Lower lobe of right lung (tissue), 2 donors: ENCODE data around the gene SPAG16. TPM values are rescaled to one million over a fixed set of nuclear protein-coding genes. Genes with fewer than 3 reads are reported as not detected.

ENCODE experiments used
- ATAC-seq, 2 donors: fragments of 200-7000 bp; cut with Tn5 transposase; one replicate each; pipeline ENCODE4 v1.9.1; 2020 to 2022; ENCODE audit warnings: mild to moderate bottlenecking in 2 of 2, moderate library complexity in 2 of 2
- DNase-seq: peaks from one replicate; pipeline ENCODE4 v3.0.0-alpha.2; 2020
- H3K27ac ChIP-seq: fragments of 200-600 bp; one replicate; pipeline ENCODE4 v1.8.0; 2022
- H3K27me3 ChIP-seq: fragments of 200-600 bp; one replicate; pipeline ENCODE4 v1.8.0; 2022; ENCODE audit warnings: low read depth
- H3K36me3 ChIP-seq: fragments of 200-600 bp; one replicate; pipeline ENCODE4 v1.8.0; 2022; ENCODE audit warnings: mild to moderate bottlenecking
- H3K4me1 ChIP-seq: fragments of 200-600 bp; one replicate; pipeline ENCODE4 v1.8.0; 2022
- H3K4me3 ChIP-seq: fragments of 200-600 bp; one replicate; pipeline ENCODE4 v1.8.0; 2022; ENCODE audit warnings: mild to moderate bottlenecking
- H3K9me3 ChIP-seq: fragments of 200-600 bp; one replicate; pipeline ENCODE4 v1.8.0; 2022
- intact Hi-C: fragments of 100-400 bp; cut with DNase I; formaldehyde crosslinking; loops from one replicate; pipeline ENCODE4 v1.11.0; 2022
- total RNA-seq: library from RNA; stranded (reverse); fragmentation: NEBNext Ultra II Directional; extraction: Animal tissue kit (Norgen Biotek cat#: 25700); gene quantifications from one replicate; pipeline ENCODE4 v1.2.1, GENCODE V29; 2021
- TF ChIP-seq, protein P1 (sequence below): fragments of 200-600 bp; IDR thresholded peaks from one replicate; pipeline ENCODE4 v1.8.0; 2022; ENCODE audit warnings: antibody characterized with exemption, mild to moderate bottlenecking
- donor health status: DM: no; HTN: yes; CAD: no; lungs with severe emphysema.

SPAG16 gene
- total RNA-seq, 1 donor from 2014 or later, result 16.7 TPM

DNA sequence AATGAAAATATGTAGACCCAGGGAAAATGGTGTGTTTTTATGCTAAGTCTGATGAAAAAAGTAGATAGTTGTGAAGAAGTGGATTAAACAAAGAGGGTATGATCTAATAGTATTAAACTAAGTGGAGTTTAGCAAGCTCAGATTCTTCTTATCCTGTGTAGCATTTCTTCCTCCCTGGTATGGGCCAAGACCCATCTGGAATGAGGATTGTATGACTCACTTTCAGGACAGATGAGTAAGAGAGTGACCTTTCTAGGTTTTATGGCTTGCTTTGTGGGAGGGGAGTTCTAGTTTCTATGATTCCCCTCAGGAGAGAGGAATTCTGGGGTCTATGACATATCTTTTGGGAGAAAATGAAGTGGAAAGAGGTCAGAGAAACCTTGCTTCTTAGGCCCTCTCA is 550.1 kb downstream of the SPAG16 start:
- TF ChIP-seq, protein P1, sequence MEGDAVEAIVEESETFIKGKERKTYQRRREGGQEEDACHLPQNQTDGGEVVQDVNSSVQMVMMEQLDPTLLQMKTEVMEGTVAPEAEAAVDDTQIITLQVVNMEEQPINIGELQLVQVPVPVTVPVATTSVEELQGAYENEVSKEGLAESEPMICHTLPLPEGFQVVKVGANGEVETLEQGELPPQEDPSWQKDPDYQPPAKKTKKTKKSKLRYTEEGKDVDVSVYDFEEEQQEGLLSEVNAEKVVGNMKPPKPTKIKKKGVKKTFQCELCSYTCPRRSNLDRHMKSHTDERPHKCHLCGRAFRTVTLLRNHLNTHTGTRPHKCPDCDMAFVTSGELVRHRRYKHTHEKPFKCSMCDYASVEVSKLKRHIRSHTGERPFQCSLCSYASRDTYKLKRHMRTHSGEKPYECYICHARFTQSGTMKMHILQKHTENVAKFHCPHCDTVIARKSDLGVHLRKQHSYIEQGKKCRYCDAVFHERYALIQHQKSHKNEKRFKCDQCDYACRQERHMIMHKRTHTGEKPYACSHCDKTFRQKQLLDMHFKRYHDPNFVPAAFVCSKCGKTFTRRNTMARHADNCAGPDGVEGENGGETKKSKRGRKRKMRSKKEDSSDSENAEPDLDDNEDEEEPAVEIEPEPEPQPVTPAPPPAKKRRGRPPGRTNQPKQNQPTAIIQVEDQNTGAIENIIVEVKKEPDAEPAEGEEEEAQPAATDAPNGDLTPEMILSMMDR, result no peak
- intact Hi-C loops, result no loop called here
- no peaks in the 10 kb centered on the region for H3K4me1 ChIP-seq

DNA sequence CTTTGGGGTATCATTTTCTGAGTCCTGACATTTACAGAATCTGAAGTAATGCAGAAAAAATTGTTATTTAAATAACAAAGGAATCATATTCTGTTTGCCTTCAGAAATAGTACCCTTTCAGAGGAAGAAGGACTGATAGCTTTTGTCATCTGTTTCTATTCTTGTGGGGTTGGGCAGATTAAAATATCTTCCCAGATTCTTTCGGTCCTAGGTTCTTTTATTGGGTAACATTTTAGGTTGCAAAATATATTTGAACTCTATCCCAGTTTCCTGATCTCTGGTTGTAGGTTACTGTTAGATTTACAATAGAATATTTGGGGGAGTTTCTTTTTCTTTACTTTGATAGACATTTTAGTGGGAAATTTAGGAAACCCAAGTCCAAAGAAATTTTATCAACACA is 550.5 kb downstream of the SPAG16 start:
- intact Hi-C loops, result no loop called here
- H3K27ac ChIP-seq, result no peak overlapping the region

More for the DNA sequence above, 550.1 kb downstream of the SPAG16 start:
- DNase-seq (no peak), ATAC-seq (no peak)
- H3K9me3 ChIP-seq, result no peaks in the 10 kb centered on the region
- no peak overlapping the region for H3K4me3 ChIP-seq
- no peaks in the 10 kb centered on the region for H3K36me3 ChIP-seq
- no peak overlapping the region for H3K27ac ChIP-seq
- no peaks in the 10 kb centered on the region for H3K27me3 ChIP-seq

DNA sequence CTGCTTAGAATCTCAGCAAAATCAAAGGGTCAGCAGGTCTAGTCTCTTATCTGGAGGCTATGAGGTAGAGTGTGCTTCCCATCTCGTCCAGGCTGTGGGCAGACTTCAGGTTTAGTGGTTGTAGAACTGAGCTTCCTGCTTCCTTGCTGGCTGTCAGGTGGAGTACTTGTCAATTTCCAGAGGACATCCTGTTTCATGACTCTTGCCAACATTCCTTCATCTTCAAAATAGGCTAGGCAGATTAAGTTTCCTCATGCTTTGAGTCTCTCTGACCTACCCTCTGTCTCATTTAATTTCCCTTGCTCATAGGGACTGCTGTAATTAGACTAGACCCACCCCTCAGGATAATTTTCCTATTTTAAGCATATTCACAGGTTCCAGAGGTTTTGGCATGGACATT is 562.6 kb downstream of the SPAG16 start:
- TF ChIP-seq, protein P1, result no peak
- intact Hi-C loops, result no loop called here
- Histone ChIP-seq H3K4me1 (no peaks in the 10 kb centered on the region), H3K36me3 (no peaks in the 10 kb centered on the region), H3K27ac (no peak overlapping the region), H3K27me3 (no peaks in the 10 kb centered on the region), H3K9me3 (no peaks in the 10 kb centered on the region), H3K4me3 (no peak overlapping the region)
- ATAC-seq, result peak in 1 of 2 donors; percentile 21
- DNase-seq, result no peak

More for the DNA sequence above, 550.5 kb downstream of the SPAG16 start:
- ATAC-seq (no peak), DNase-seq (no peak)
- Histone ChIP-seq H3K27me3 (no peaks in the 10 kb centered on the region), H3K4me1 (no peaks in the 10 kb centered on the region), H3K9me3 (no peaks in the 10 kb centered on the region), H3K4me3 (no peak overlapping the region), H3K36me3 (no peaks in the 10 kb centered on the region)
- TF ChIP-seq, protein P1, result no peak

DNA sequence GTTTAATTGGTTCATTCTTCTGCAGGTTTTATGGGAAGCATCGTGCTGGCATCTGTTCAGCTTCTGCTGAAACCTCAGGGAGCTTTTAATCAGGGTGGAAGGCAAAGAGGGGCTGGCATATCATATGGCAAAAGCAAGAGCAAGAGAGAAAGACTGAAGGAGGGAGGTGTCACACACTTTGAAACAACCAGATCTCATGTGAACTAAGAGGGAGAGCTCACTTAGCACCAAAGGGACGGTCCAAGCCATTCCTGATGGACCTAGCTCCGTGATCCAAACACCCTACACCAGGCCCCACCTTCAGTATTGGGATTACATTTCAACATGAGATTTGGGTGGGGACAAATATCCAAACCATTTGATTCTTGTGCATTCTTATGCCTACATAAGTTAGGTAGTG is 563.1 kb downstream of the SPAG16 start:
- Histone ChIP-seq H3K4me3 (no peak overlapping the region), H3K9me3 (no peaks in the 10 kb centered on the region), H3K4me1 (no peaks in the 10 kb centered on the region), H3K27me3 (no peaks in the 10 kb centered on the region), H3K36me3 (no peaks in the 10 kb centered on the region), H3K27ac (no peak overlapping the region)
- DNase-seq, result no peak
- no peak for ATAC-seq
- intact Hi-C loops, result no loop called here
- TF ChIP-seq, protein P1, result no peak

DNA sequence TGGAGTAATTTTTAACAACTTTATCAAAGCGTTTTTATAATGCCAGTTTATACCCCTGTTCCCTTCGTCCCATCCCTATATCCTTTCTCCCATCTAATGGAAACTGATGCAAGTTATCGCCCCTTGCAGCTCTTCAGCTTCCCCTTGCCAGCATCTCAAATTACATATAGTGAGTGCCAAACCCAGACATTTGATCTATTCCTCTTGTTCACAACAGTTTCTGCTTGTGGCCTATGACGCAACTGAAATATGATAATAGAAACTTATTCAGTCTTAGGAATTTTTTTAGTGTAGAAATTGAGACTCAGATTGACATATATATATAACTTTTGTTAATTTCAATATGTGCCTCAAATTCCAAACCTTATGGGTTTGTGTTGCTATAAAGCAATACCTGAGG is 564.4 kb downstream of the SPAG16 start:
- ATAC-seq, result no peak
- no peak overlapping the region for H3K27ac ChIP-seq
- H3K9me3 ChIP-seq, result no peaks in the 10 kb centered on the region
- H3K4me1 ChIP-seq, result no peaks in the 10 kb centered on the region
- TF ChIP-seq, protein P1, result no peak
- intact Hi-C loops, result no loop called here
- DNase-seq, result no peak
- no peaks in the 10 kb centered on the region for H3K27me3 ChIP-seq
- H3K4me3 ChIP-seq, result no peak overlapping the region
- no peaks in the 10 kb centered on the region for H3K36me3 ChIP-seq

DNA sequence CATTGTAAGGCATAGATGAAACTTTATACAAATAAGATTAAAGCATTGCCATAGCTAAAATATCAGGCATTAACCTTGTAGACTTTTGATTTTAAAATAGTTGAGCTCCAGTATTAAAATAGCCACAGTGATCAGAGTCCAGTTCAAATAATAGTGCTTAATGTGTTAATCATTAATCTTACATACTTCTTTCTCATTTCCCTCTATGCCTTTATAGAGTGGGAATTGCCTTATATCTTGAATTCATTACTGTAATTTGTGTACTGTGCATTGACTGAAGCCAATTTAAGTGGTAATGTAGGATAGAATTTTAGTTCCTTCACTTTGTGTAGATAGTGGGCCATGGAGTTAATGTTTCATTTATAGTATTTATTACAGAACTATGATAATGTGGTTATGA is 577.4 kb downstream of the SPAG16 start:
- TF ChIP-seq, protein P1, result no peak
- DNase-seq, result no peak
- no peaks in the 10 kb centered on the region for H3K36me3 ChIP-seq
- no peaks in the 10 kb centered on the region for H3K4me1 ChIP-seq
- no peak overlapping the region for H3K27ac ChIP-seq
- no peaks in the 10 kb centered on the region for H3K9me3 ChIP-seq
- no peak for ATAC-seq
- no peak overlapping the region for H3K4me3 ChIP-seq
- intact Hi-C loops, result no loop called here
- no peaks in the 10 kb centered on the region for H3K27me3 ChIP-seq
